HepG2 (cell line): ENCODE results near the gene LAMA5. TPM values are rescaled to one million over a fixed set of nuclear protein-coding genes. Genes with fewer than 3 reads are reported as not detected.

Experiments
- BRCA1 ChIP-seq: sonication (generic); formaldehyde crosslinking; IDR thresholded peaks from 2 replicates; pipeline ENCODE4 v1.4.0; 2020; ENCODE audit warnings: missing genetic modification reagents
- CBFB ChIP-seq: sonication (generic); formaldehyde crosslinking; IDR thresholded peaks from 2 replicates; pipeline ENCODE4 v1.4.0; 2020; ENCODE audit warnings: missing genetic modification reagents
- DBP ChIP-seq: sonication (generic); formaldehyde crosslinking; IDR thresholded peaks from 2 replicates; pipeline ENCODE4 v1.4.0; 2020; ENCODE audit warnings: missing genetic modification reagents; ENCODE audit errors: not compliant biosample characterization
- ELF4 ChIP-seq: sonication (generic); formaldehyde crosslinking; IDR thresholded peaks from 2 replicates; pipeline ENCODE4 v1.5.0; 2020; ENCODE audit warnings: missing genetic modification reagents, mild to moderate bottlenecking, moderate library complexity, borderline replicate concordance
- HMGXB3 ChIP-seq: sonication (generic); formaldehyde crosslinking; IDR thresholded peaks from 2 replicates; pipeline ENCODE4 v1.4.0; 2020; ENCODE audit warnings: missing genetic modification reagents, borderline replicate concordance
- MAX ChIP-seq: IDR thresholded peaks from 2 replicates; pipeline ENCODE4 v1.6.1; 2012; ENCODE audit warnings: inconsistent platforms
- MZF1 ChIP-seq: sonication (generic); formaldehyde crosslinking; IDR thresholded peaks from 2 replicates; pipeline ENCODE4 v1.8.1; 2023; ENCODE audit warnings: mild to moderate bottlenecking, missing genetic modification reagents, borderline replicate concordance
- NR2F2 ChIP-seq: IDR thresholded peaks from 2 replicates; pipeline ENCODE4 v1.6.1; 2012; ENCODE audit warnings: low read depth, inconsistent platforms, borderline replicate concordance
- PCBP1 ChIP-seq: fragments of 200-400 bp; formaldehyde crosslinking; IDR thresholded peaks from 2 replicates; pipeline ENCODE4 v1.6.1; 2017; ENCODE audit warnings: mild to moderate bottlenecking, low read depth, low read length, borderline replicate concordance
- SP1 ChIP-seq, 2 experiments: fragments of 450-650 bp in 1 of 2; sonication (generic) in 1 of 2; formaldehyde crosslinking in 1 of 2; IDR thresholded peaks; 2 replicates each; pipeline versions ENCODE4 v1.4.0 to v1.6.1; 2016 to 2020; ENCODE audit warnings: missing genetic modification reagents in 1 of 2
- THAP11 ChIP-seq: IDR thresholded peaks from 2 replicates; pipeline ENCODE4 v1.6.1; 2016; ENCODE audit warnings: missing biosample characterization, missing genetic modification reagents
- TRIM22 ChIP-seq: fragments of 450-650 bp; IDR thresholded peaks from 2 replicates; pipeline ENCODE4 v1.6.1; 2017
- ZHX1 ChIP-seq: sonication (generic); formaldehyde crosslinking; IDR thresholded peaks from 2 replicates; pipeline ENCODE4 v1.8.1; 2022; ENCODE audit warnings: low read depth, mild to moderate bottlenecking, missing genetic modification reagents
- ZNF256 ChIP-seq: sonication (generic); formaldehyde crosslinking; conservative IDR thresholded peaks from 2 replicates; pipeline ENCODE4 v1.4.0; 2020; ENCODE audit warnings: missing genetic modification reagents
- ZNF430 ChIP-seq: sonication (generic); formaldehyde crosslinking; IDR thresholded peaks from 2 replicates; pipeline ENCODE4 v1.9.0; 2021; ENCODE audit warnings: mild to moderate bottlenecking, missing genetic modification reagents
- ZNF766 ChIP-seq: sonication (generic); formaldehyde crosslinking; IDR thresholded peaks from 2 replicates; pipeline ENCODE4 v1.5.0; 2020; ENCODE audit warnings: missing genetic modification reagents, borderline replicate concordance
- ZNF782 ChIP-seq: sonication (generic); formaldehyde crosslinking; IDR thresholded peaks from 2 replicates; pipeline ENCODE4 v1.4.0; 2020; ENCODE audit warnings: missing genetic modification reagents, mild to moderate bottlenecking, borderline replicate concordance
- ZNF839 ChIP-seq: sonication (generic); formaldehyde crosslinking; IDR thresholded peaks from 2 replicates; pipeline ENCODE4 v1.4.0; 2020; ENCODE audit warnings: missing genetic modification reagents, mild to moderate bottlenecking, borderline replicate concordance
- polyA plus RNA-seq, 8 experiments: library from polyadenylated mRNA; depleted of rRNA in 3 of 8; stranded (reverse) in 7 of 8; unstranded in 1 of 8; fragments of >200 nt; fragmentation: Illumina TruSeq in 4 of 8; extraction: Trizol in 4 of 8; gene quantifications; 2 replicates each; pipeline versions ENCODE4 v1.2.1 to v1.2.3, GENCODE V29; 2011 to 2016; ENCODE audit warnings: low read depth in 4 of 8, missing spikeins in 1 of 8, mixed read lengths in 1 of 8; ENCODE audit not compliant: insufficient read depth in 1 of 8
- total RNA-seq, 5 experiments: library from RNA; depleted of rRNA; stranded (reverse); fragments of >200 nt; fragmentation: Illumina TruSeq; extraction: Trizol; gene quantifications; 2 replicates each; pipeline ENCODE4 v1.2.3, GENCODE V29; 2016; ENCODE audit warnings: low read depth in 1 of 5

The LAMA5 gene
- total and polyA plus RNA-seq, 2 of the 13 experiments (the other 11 are each of a cell fraction or from before 2014, with no cell fraction given): 21.0 to 44.7 TPM

GRCh38 chr20:62382306-62383198, 15.4 kb upstream of the LAMA5 start (continued):
- no peak for TF ChIP-seq DBP (CRISPR knock-in tag)
- TF ChIP-seq MAX: peak; percentile 73; the same call in 1 of the 2 replicates
- TF ChIP-seq THAP11 (CRISPR knock-in tag): peak; percentile 77
- TF ChIP-seq ZNF256: peak; percentile 93
- peak; percentile 31; the same call in 1 of the 2 replicates for TF ChIP-seq NR2F2
- no peak for TF ChIP-seq ZNF839 (CRISPR knock-in tag)
- TF ChIP-seq HMGXB3: peak; percentile 39; the same call in 1 of the 2 replicates
- TF ChIP-seq SP1 (IDR thresholded peaks at IDR 0.05): no peak
- peak; percentile 53 for TF ChIP-seq SP1 (CRISPR knock-in tag; IDR thresholded peaks at IDR 0.05)
- no peak for TF ChIP-seq MZF1 (CRISPR knock-in tag)
- TF ChIP-seq BRCA1 (CRISPR knock-in tag): peak; percentile 82; the same call in 1 of the 2 replicates
- no peak for TF ChIP-seq ELF4 (CRISPR knock-in tag)
- TF ChIP-seq ZNF766: no peak; the same call in 1 of the 2 replicates
- TF ChIP-seq ZNF430 (CRISPR knock-in tag): peak; percentile 87
- TF ChIP-seq CBFB (CRISPR knock-in tag): peak; percentile 68
- 0 out of 2 replicates have a peak, but pooled peaks have one; percentile 30 for TF ChIP-seq PCBP1
- no peak for TF ChIP-seq TRIM22
- peak; percentile 34; the same call in 1 of the 2 replicates for TF ChIP-seq ZHX1 (CRISPR knock-in tag)
- peak; percentile 89; the same call in 1 of the 2 replicates for TF ChIP-seq ZNF782 (CRISPR knock-in tag)
